Superior temporal gyrus (tissue), 1 donor: ENCODE data around the gene CEP20.
A peak's percentile ranks its signal among the peaks of the same experiment; 100 is the strongest.

Source experiments
- DNase-seq: peaks from one replicate; pipeline ENCODE4 v3.0.0-alpha.2; 2016; ENCODE audit errors: extremely low spot score

The CEP20 gene

GRCh38 chr16:15898654-15899053, 10.3 kb upstream of the CEP20 start:
- no peak for DNase-seq

- no peak for DNase-seq
These were observed 9.4 kb upstream of the CEP20 start for GRCh38 chr16:15897834-15898254.

DNA sequence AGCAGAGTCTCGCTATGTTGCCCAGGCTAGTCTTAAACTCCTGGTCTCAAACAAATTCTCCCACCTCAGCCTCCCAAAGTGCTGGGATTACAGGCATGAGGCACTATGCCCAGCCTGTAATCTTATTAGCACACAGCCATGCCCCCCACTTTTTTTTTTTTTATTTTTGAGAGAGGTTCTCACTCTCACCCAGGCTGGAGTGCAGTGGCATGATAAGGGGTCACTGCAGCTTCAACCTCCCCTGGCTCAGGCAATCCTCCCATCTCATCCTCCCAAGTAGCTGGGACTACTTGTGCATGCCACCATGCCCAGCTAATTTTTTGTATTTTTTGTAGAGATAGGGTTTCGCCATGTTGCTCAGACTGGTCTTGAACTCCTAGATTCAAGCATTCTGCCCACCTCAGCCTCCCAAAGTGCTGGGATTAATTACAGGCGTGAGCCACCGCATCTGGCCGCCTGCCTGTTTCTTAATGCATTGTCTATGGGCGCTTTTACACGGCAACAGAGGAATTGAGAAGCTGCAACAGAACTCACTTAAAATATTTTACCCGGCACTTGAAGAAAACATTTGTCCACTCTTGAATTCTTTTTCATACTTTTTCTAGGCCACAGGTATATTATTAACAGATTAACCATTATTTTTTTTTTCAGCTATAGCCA, 8.8 kb upstream of the CEP20 start:
- DNase-seq: no peak

DNA sequence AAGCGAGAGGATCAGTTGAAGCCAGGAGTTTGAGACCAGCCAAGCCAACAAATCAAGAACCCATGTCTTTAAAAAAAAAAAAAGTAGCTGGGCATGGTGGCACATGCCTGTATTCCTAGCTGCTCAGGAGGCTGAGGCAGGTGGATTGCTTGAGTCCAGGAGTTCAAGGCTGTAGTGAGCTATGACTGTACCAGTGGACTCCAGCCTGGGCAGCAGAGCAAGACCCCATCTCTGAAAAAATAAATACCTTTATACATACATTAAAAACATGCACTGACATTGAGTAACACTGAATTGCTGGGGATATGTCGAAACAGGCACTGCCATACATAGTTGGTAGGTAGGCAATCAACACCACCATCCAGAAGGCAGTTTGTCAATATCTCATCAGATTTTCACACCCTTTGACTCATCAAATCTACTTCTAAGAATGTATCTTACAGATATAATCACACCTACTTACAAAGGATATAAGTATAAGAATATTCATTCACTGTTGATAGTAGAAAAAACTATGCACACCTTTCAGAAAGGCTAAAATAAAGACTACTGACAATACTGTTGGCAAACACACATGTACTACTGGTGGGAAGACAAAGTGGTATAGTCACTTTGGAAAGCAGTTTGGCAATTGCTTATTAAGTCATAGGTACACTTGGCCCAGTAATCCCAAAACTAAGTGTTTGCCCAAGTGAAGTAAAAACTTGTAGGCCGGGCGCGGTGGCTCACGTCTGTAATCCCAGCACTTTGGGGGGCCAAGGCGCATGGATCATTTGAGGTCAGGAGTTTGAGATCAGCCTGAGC, 6.4 kb upstream of the CEP20 start:
- no peak for DNase-seq

GRCh38 chr16:15891508-15891907, 3.1 kb upstream of the CEP20 start:
- DNase-seq: no peak

DNA sequence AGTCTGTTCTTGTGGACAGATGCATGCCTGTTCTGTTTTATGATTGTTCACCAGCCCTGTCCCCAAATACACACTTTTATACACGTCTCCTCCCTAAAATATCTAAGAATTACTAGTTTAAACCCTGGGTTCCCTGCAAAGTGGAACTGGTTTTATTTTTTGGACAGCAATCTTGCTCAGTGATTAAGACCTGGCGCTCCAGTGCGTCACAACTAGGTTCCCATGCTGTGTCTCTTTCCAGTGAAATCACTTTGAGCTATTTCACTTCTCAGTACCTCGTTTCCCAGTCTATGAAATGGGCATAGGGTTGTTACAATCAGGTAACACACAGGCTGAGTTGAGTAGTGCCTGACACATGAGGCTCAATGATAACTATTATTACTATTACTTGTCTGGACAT, 1.1 kb downstream of the CEP20 start:
- no peak for DNase-seq

- no peak for DNase-seq
These were observed 2.3 kb downstream of the CEP20 start for GRCh38 chr16:15886078-15886477.

GRCh38 chr16:15885560-15886001, 2.8 kb downstream of the CEP20 start:
- no peak for DNase-seq

- no peak for DNase-seq
These were observed 5.8 kb downstream of the CEP20 start for GRCh38 chr16:15882563-15882962.

GRCh38 chr16:15881794-15882379, 6.5 kb downstream of the CEP20 start:
- DNase-seq: no peak

GRCh38 chr16:15880434-15881308, 7.7 kb downstream of the CEP20 start:
- DNase-seq: no peak

DNA sequence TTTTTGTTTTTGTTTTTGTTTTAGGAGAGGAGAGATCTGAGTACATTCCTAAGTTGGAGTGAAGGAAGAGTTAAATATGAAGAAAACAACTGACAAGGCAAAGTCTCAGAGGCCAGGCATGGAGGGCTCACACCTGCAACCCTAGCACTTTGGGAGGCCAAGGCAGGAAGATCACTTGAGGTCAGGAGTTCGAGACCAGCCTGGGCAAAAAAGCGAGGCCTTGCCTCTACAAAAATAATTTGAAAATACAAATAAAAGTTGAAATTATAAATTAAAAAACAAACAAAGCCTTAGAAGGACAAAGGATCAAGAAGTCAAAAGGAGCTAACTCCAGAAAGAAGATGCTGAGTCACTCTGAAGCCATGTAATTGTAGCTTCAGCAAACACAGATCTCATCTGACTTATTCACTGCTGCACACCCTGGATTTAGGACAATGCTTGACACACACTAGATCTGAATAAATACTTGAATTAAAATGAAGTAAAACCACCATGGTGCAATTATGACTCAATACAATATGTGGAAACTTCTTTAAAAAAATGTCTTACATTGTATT, 9.1 kb downstream of the CEP20 start:
- no peak for DNase-seq

GRCh38 chr16:15876503-15876902, 11.9 kb downstream of the CEP20 start:
- no peak for DNase-seq

- DNase-seq: peak; percentile 78
These were observed 13.6 kb downstream of the CEP20 start for GRCh38 chr16:15874745-15875314.

DNA sequence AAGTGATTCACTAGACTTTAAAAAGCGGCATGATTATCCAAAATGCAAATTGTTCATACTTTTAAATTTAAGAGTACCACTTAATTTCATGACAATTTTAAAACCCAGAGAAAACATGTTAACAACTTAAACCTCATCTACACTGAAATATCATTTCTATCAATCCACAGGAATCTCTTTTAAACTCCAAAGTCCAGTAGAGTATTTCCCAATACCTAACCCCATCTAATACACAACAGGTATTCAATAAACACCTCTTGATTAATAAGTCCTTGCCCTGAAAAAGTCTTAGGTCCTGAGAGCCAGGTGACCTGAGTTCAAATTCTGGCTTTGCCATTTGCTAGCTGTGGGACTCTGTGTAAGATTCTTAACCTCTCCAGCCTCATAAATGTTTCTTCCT, 14.7 kb downstream of the CEP20 start:
- no peak for DNase-seq

DNA sequence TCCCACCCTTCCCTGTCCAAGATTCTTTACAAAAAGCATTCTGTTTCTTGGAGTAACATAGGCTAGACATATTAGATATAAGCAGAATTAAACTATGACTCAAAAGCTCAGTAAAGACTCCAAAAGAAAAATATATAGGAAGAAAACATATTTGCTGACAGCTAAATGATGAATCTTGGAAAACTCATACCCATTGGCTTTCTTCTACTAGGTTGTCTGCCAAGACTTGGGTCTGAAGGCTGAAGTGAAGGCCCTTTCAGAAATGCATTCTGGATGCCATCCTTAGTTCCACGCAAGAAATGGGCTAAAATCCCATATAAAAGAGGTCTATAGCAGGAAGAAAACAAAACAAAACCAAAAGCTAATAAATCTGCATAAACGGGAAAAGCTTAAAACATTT, 15.1 kb downstream of the CEP20 start:
- DNase-seq: no peak

DNA sequence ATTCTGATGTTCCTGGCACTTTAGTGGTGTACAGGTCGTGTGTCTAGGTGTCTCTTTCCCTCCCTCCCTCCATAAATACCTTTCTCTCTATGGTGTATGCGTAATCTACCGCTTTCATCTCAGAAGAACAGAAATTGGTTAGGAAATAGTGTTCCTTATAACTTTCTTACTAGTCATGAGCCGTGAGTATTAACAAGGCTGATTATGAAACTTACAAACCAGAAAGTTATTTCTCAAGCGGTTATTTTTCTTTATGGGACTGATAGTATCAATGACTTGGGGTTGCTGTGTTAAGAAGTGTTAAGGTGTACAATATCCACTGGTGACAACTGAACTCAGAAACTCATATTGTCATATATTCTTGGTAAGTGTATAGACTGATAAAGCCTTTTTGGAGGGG, 18.4 kb downstream of the CEP20 start:
- DNase-seq: no peak

DNA sequence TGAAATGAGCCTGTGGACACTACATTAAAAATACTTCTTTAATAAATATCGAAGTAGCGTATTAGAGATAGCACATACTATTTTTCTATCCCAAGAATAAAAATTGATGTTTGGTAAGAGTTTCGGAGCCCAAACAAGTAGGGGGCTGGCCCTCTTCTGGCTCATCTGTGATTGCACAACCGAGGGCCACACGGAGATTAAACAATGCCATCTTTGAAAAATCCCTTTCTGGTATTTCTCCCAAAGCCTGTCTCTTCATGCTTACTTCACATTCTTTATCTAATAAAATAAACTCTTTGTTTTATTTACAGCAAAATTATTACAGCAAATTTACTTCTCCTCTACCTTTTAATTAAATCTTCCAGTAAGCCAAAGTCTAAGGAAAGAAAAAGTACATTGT, 22.0 kb downstream of the CEP20 start:
- no peak for DNase-seq

GRCh38 chr16:15865742-15866141, 22.7 kb downstream of the CEP20 start:
- no peak for DNase-seq

DNA sequence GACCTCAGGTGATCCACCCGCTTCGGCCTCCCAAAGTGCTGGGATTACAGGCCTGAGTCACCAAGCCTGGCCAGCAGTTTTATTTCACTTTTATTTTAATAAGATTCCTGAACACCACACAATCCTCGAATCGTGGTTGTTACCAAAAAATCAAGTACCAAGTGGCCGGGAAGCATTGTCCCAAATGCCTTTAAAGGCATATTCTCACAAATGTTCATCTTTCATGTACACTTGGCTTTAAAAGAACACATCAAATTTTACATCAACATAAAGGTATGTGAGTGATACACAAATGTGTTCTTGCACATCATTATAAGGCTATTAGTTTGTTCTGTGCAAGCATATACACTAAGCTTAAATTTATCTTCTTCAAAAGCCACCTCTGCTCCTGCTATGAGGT, 23.5 kb downstream of the CEP20 start:
- no peak for DNase-seq

DNA sequence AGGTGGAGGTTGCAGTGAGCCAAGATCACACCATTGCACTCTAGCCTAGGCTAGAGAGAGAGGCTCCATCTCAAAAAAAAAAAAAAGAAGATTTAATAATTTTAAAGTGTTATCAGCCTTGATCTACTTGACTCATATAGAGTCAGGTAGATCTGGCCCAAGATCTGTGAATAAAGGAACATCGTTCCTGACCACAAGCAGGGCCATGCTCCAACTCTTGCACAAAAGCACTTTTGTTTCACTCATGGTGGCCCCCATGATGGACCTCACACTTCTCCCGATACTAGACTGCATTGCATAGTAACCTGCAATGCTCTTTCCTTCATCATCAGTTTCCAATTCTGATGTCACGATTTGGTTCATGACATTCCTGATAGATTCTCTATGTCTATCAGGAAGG, 26.4 kb downstream of the CEP20 start:
- no peak for DNase-seq
